ENCODE data around the gene BEST3.
A peak's percentile ranks its signal among the peaks of the same experiment; 100 is the strongest.
"Not testable (repeated sequence)": the region's sequence is repeated elsewhere in the genome, so short reads cannot be mapped to it uniquely, and the experiment has no call there.

BEST3 gene

GRCh38 chr12:69672195-69672594 lies 26.9 kb downstream of the BEST3 start:
- no peak for TF ChIP-seq CTCF (IDR thresholded peaks at IDR 0.05)
- no peak overlapping the region for H3K27ac ChIP-seq

GRCh38 chr12:69671597-69671996 lies 27.5 kb downstream of the BEST3 start:
- no peak overlapping the region for H3K27ac ChIP-seq

DNA sequence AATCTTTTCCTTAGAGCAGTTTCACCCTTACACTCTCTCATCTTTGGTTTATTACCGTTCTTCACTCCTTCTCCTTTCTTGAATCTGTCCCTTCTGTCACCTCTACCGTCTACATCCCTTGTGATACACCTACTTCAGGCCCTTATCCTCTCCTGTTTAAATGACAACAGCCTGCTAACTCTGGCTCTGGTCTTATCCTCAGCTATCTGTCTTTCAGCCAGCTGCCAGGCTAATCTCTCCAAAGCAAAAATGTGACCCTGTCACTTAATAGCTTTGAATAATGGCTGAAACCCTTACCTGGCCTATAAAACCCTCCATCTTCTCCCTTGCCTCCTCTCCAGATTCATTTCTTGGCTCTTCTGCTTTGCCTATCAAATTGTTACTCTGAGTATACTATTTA lies 32.3 kb downstream of the BEST3 start:
- TF ChIP-seq CTCF (IDR thresholded peaks at IDR 0.05) (no peak), ZFX (IDR thresholded peaks at IDR 0.05; ENCODE audit: borderline replicate concordance) (no peak)
- H3K27ac ChIP-seq = no peak overlapping the region

More at GRCh38 chr12:69671597-69671996, 27.5 kb downstream of the BEST3 start:
- no peak for TF ChIP-seq ZFX (IDR thresholded peaks at IDR 0.05; ENCODE audit: borderline replicate concordance)
- no peak for TF ChIP-seq CTCF (IDR thresholded peaks at IDR 0.05)

GRCh38 chr12:69664930-69665377 lies 34.1 kb downstream of the BEST3 start:
- not testable (repeated sequence) for H3K27ac ChIP-seq
- TF ChIP-seq CTCF (IDR thresholded peaks at IDR 0.05) = peak; percentile 53

DNA sequence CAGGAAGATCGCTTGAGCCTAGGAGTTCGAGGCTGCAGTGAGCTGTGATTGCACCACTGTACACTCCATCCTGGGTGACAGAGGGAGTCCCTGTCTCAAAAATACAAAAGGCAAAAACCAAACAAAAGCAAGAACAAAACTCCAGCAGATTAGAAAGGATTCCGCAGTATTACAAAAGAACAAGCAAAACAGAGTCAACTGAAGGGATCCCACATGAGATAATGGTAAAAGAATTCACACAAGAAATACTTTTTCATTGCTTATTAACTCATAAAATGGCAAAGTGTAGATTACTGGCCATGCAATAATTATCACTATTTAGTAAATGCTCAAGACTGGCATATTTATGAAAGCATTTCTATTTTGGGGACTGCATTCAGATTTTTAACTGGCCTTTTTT lies 35.4 kb downstream of the BEST3 start:
- TF ChIP-seq ZFX (IDR thresholded peaks at IDR 0.05; ENCODE audit: borderline replicate concordance) = no peak
- TF ChIP-seq CTCF (IDR thresholded peaks at IDR 0.05) = no peak
- no peak overlapping the region for H3K27ac ChIP-seq

- H3K27ac ChIP-seq = no peak overlapping the region
- TF ChIP-seq ZFX (IDR thresholded peaks at IDR 0.05; ENCODE audit: borderline replicate concordance) (no peak), CTCF (IDR thresholded peaks at IDR 0.05) (no peak)
Observed at GRCh38 chr12:69662764-69663163, 36.3 kb downstream of the BEST3 start.

DNA sequence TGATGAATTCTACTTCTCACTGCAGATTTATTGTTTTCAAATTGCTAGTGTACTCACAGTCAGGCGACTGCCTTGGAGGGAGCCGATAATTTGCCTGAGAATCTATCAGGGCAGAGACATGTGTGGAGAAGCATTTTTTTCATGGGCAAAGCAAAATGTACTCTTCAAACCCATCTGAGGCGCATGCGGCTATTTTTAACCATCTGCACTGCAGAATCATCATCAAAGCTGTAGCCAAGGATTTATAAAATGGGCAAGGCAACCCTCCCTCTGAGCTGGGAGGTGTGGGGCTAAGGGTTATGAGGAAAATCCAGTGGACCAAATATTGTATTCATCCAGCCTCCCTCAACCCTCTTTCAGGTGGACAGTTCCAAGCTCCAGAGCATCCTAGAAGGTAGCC lies 37.7 kb downstream of the BEST3 start:
- no peak for TF ChIP-seq CTCF (IDR thresholded peaks at IDR 0.05)
- TF ChIP-seq ZFX (IDR thresholded peaks at IDR 0.05; ENCODE audit: borderline replicate concordance) = no peak

More for the DNA sequence above, 37.7 kb downstream of the BEST3 start:
- no peak overlapping the region for H3K27ac ChIP-seq

Data from 22Rv1 (cell line).